Left lung (tissue), 10 donors: ENCODE results near the gene ERICH6B. TPM values are rescaled to one million over a fixed set of nuclear protein-coding genes. Genes with fewer than 3 reads are reported as not detected.

Experiments used
- ATAC-seq: fragments of 200-7000 bp; cut with Tn5 transposase; one replicate; pipeline ENCODE4 v1.9.1; 2020; ENCODE audit warnings: moderate library complexity
- DNase-seq, 4 donors: peaks; one replicate each; pipeline ENCODE4 v3.0.0-alpha.2; 2013 to 2020
- H3K27ac ChIP-seq, 2 donors: fragments of 200-600 bp; sonication (generic) in 1 of 2; one replicate each; pipeline versions ENCODE4 v1.5.0 to v1.8.0; 2020 to 2021
- H3K27me3 ChIP-seq, 2 donors: fragments of 200-600 bp; sonication (generic) in 1 of 2; one replicate each; pipeline versions ENCODE4 v1.5.0 to v1.8.0; 2020 to 2021
- H3K36me3 ChIP-seq, 2 donors: fragments of 200-600 bp; sonication (generic) in 1 of 2; one replicate each; pipeline versions ENCODE4 v1.5.0 to v1.8.0; 2020 to 2021
- H3K4me1 ChIP-seq, 2 donors: fragments of 200-600 bp; one replicate each; pipeline ENCODE4 v1.8.0; 2021
- H3K4me3 ChIP-seq, 2 donors: fragments of 200-600 bp; sonication (generic) in 1 of 2; one replicate each; pipeline versions ENCODE4 v1.5.0 to v1.8.0; 2020 to 2021; ENCODE audit warnings: mild to moderate bottlenecking in 1 of 2
- H3K9me3 ChIP-seq, 2 donors: fragments of 200-600 bp; sonication (generic) in 1 of 2; one replicate each; pipeline versions ENCODE4 v1.5.0 to v1.8.0; 2020 to 2021
- CTCF ChIP-seq, 2 donors: fragments of 200-600 bp; sonication (generic) in 1 of 2; IDR thresholded peaks; one replicate each; pipeline versions ENCODE4 v1.5.0 to v1.8.0; 2021; ENCODE audit warnings: antibody characterized with exemption in 2 of 2
- intact Hi-C, 2 donors: fragments of 100-400 bp; cut with DNase I; formaldehyde crosslinking; loops; one replicate each; pipeline versions ENCODE4 v1.11.2 to v1.14.2; 2022
- polyA plus RNA-seq, 6 donors: library from polyadenylated mRNA; unstranded; fragments of 120-200 nt; gene quantifications; one replicate each; pipeline ENCODE4 v1.2.1, GENCODE V29; 2013; ENCODE audit not compliant: insufficient read length in 6 of 6
- total RNA-seq, 2 donors: library from RNA; stranded (reverse); fragmentation: NEBNext Ultra II Directional; extraction: Animal tissue kit (Norgen Biotek cat#: 25700); gene quantifications; one replicate each; pipeline ENCODE4 v1.2.1, GENCODE V29; 2021
- donor health status: DM: no; HTN: yes; CAD: no.
- donor health status: DM: no; HTN: no; CAD: no.

The ERICH6B gene
- total and polyA plus RNA-seq, 8 donors, result 1.5 to 4.1 (median 3.1) TPM; not detected in 2

- H3K9me3 ChIP-seq, result no peaks in the 10 kb centered on the region
- H3K27ac ChIP-seq, result no peak overlapping the region
- H3K27me3 ChIP-seq, result no peaks in the 10 kb centered on the region
- ATAC-seq, result no peak
- TF ChIP-seq CTCF (IDR thresholded peaks at IDR 0.05), result no peak
- peaks cover 0 to 91% of the 10 kb centered on the region in 2 donors for H3K36me3 ChIP-seq
- no peaks in the 10 kb centered on the region for H3K4me1 ChIP-seq
- H3K4me3 ChIP-seq, result no peak overlapping the region
- DNase-seq, result no peak
- intact Hi-C loops, result no loop called here
These were observed 98.8 kb downstream of the ERICH6B start for GRCh38 chr13:45516757-45517156.

GRCh38 chr13:45512098-45512496, 103.4 kb downstream of the ERICH6B start:
- Histone ChIP-seq H3K27ac (peak overlapping the region in 1 of 2 donors; percentile 24), H3K4me1 (no peaks in the 10 kb centered on the region), H3K27me3 (no peaks in the 10 kb centered on the region), H3K9me3 (no peaks in the 10 kb centered on the region), H3K36me3 (peaks cover 0 to 92% of the 10 kb centered on the region in 2 donors), H3K4me3 (no peak overlapping the region)
- TF ChIP-seq CTCF (IDR thresholded peaks at IDR 0.05), result no peak
- peak; percentile 16 for ATAC-seq
- intact Hi-C loops, result no loop called here
- no peak for DNase-seq

GRCh38 chr13:45511310-45512097, 104.0 kb downstream of the ERICH6B start:
- peak; percentile 73 to 89 for TF ChIP-seq CTCF (IDR thresholded peaks at IDR 0.05)
- Histone ChIP-seq H3K27ac (peak overlapping the region in 1 of 2 donors; percentile 24), H3K36me3 (peaks cover 0 to 92% of the 10 kb centered on the region in 2 donors), H3K4me3 (no peak overlapping the region), H3K4me1 (no peaks in the 10 kb centered on the region), H3K9me3 (no peaks in the 10 kb centered on the region), H3K27me3 (no peaks in the 10 kb centered on the region)
- intact Hi-C loops, result no loop called here
- ATAC-seq (peak; percentile 93), DNase-seq (peak in 2 of 4 donors; percentile 81 to 91)

GRCh38 chr13:45510672-45511071, 104.9 kb downstream of the ERICH6B start:
- DNase-seq, result no peak
- Histone ChIP-seq H3K27ac (no peak overlapping the region), H3K27me3 (no peaks in the 10 kb centered on the region), H3K9me3 (no peaks in the 10 kb centered on the region), H3K4me1 (no peaks in the 10 kb centered on the region), H3K4me3 (no peak overlapping the region), H3K36me3 (peaks cover 0 to 92% of the 10 kb centered on the region in 2 donors)
- ATAC-seq, result no peak
- intact Hi-C loops, result no loop called here
- no peak for TF ChIP-seq CTCF (IDR thresholded peaks at IDR 0.05)

GRCh38 chr13:45508776-45509175, 106.8 kb downstream of the ERICH6B start:
- intact Hi-C loops, result no loop called here
- Histone ChIP-seq H3K36me3 (peaks cover 0 to 92% of the 10 kb centered on the region in 2 donors), H3K4me1 (no peaks in the 10 kb centered on the region), H3K27me3 (no peaks in the 10 kb centered on the region), H3K27ac (peak overlapping the region in 1 of 2 donors; percentile 30), H3K4me3 (no peak overlapping the region), H3K9me3 (no peaks in the 10 kb centered on the region)
- TF ChIP-seq CTCF (IDR thresholded peaks at IDR 0.05), result no peak
- ATAC-seq (no peak), DNase-seq (no peak)
